ACC112 (cell line): ENCODE measurements around the gene SOX15.
"Not testable (repeated sequence)": the region's sequence is repeated elsewhere in the genome, so short reads cannot be mapped to it uniquely, and the experiment has no call there.

ENCODE experiments used
- H2AFZ ChIP-seq: fragments of 200-600 bp; sonication (generic); one replicate; pipeline ENCODE4 v1.6.0; 2017; ENCODE audit warnings: antibody characterized with exemption, low read length; ENCODE audit not compliant: unreplicated experiment
- H3K27ac ChIP-seq: fragments of 200-600 bp; sonication (generic); 2 replicates; pipeline ENCODE4 v1.5.1; 2014; ENCODE audit warnings: low read depth, mild to moderate bottlenecking, antibody characterized with exemption, low read length, moderate library complexity
- H3K27me3 ChIP-seq: fragments of 200-600 bp; sonication (generic); 2 replicates; pipeline ENCODE4 v1.6.1; 2014; ENCODE audit warnings: mild to moderate bottlenecking, antibody characterized with exemption, low read length, moderate library complexity, mixed read lengths; ENCODE audit not compliant: insufficient read depth
- H3K36me3 ChIP-seq: fragments of 200-600 bp; sonication (generic); 2 replicates; pipeline ENCODE4 v1.6.1; 2016; ENCODE audit warnings: mild to moderate bottlenecking, antibody characterized with exemption, low read length, moderate library complexity, mixed read lengths; ENCODE audit not compliant: insufficient read depth
- H3K4me1 ChIP-seq: fragments of 200-600 bp; sonication (generic); one replicate; pipeline ENCODE4 v1.6.1; 2016; ENCODE audit warnings: low read length, mixed read lengths; ENCODE audit not compliant: insufficient read depth, unreplicated experiment, control insufficient read depth
- H3K4me3 ChIP-seq: fragments of 200-600 bp; sonication (generic); 2 replicates; pipeline ENCODE4 v1.5.1; 2014; ENCODE audit warnings: mild to moderate bottlenecking, low read depth, low read length
- H3K79me2 ChIP-seq: fragments of 200-600 bp; sonication (generic); one replicate; pipeline ENCODE4 v1.6.0; 2016; ENCODE audit warnings: low read length; ENCODE audit not compliant: control insufficient read depth, unreplicated experiment, insufficient read depth

The SOX15 gene

GRCh38 chr17:7626307-7626706 lies 36.4 kb upstream of the SOX15 start:
- Histone ChIP-seq H2AFZ (no peak overlapping the region), H3K27ac (no peak overlapping the region), H3K36me3 (no peaks in the 10 kb centered on the region), H3K4me3 (peak overlapping the region; percentile 100), H3K79me2 (peaks cover 9% of the 10 kb centered on the region), H3K27me3 (no peaks in the 10 kb centered on the region), H3K4me1 (no peaks in the 10 kb centered on the region)

- H3K4me1 ChIP-seq, H3K36me3 ChIP-seq, H3K79me2 ChIP-seq, H3K27ac ChIP-seq, H3K4me3 ChIP-seq, H2AFZ ChIP-seq, H3K27me3 ChIP-seq: not testable (repeated sequence)
Measured at GRCh38 chr17:7625749-7626148, 35.9 kb upstream of the SOX15 start.

GRCh38 chr17:7623661-7624060 lies 33.8 kb upstream of the SOX15 start:
- Histone ChIP-seq H3K4me3 (no peak overlapping the region), H2AFZ (no peak overlapping the region), H3K79me2 (peaks cover 9% of the 10 kb centered on the region), H3K27me3 (no peaks in the 10 kb centered on the region), H3K4me1 (no peaks in the 10 kb centered on the region), H3K36me3 (no peaks in the 10 kb centered on the region), H3K27ac (no peak overlapping the region)

- H3K36me3 ChIP-seq = no peaks in the 10 kb centered on the region
- H2AFZ ChIP-seq = no peak overlapping the region
- H3K27ac ChIP-seq = no peak overlapping the region
- no peaks in the 10 kb centered on the region for H3K4me1 ChIP-seq
- H3K79me2 ChIP-seq = no peaks in the 10 kb centered on the region
- no peak overlapping the region for H3K4me3 ChIP-seq
- no peaks in the 10 kb centered on the region for H3K27me3 ChIP-seq
Measured at GRCh38 chr17:7620835-7621234, 30.9 kb upstream of the SOX15 start.

GRCh38 chr17:7618608-7619007 lies 28.7 kb upstream of the SOX15 start:
- H3K27ac ChIP-seq = no peak overlapping the region
- H3K4me3 ChIP-seq = no peak overlapping the region
- H3K27me3 ChIP-seq = no peaks in the 10 kb centered on the region
- no peak overlapping the region for H2AFZ ChIP-seq
- H3K79me2 ChIP-seq = peaks cover 8% of the 10 kb centered on the region
- no peaks in the 10 kb centered on the region for H3K36me3 ChIP-seq
- peaks cover 2% of the 10 kb centered on the region for H3K4me1 ChIP-seq

- H2AFZ ChIP-seq = peak overlapping the region; percentile 88
- H3K79me2 ChIP-seq = peaks cover 39% of the 10 kb centered on the region
- H3K4me1 ChIP-seq = peaks cover 23% of the 10 kb centered on the region
- H3K36me3 ChIP-seq = peaks cover 12% of the 10 kb centered on the region; the same call in 1 of the 2 replicates
- H3K4me3 ChIP-seq = peak overlapping the region; percentile 73
- H3K27ac ChIP-seq = no peak overlapping the region
- H3K27me3 ChIP-seq = no peaks in the 10 kb centered on the region
Measured at GRCh38 chr17:7615265-7615747, 25.4 kb upstream of the SOX15 start.

GRCh38 chr17:7614425-7615264 lies 24.8 kb upstream of the SOX15 start, which contains the start of gene FXR2:
Gene FXR2 (minus strand): TSS chr17:7614897. CDS start chr17:7614532, 365 bp downstream.
- Histone ChIP-seq H3K4me1 (peaks cover 23% of the 10 kb centered on the region), H3K79me2 (peaks cover 43% of the 10 kb centered on the region), H3K27me3 (no peaks in the 10 kb centered on the region), H3K4me3 (peak within 1 kb of the TSS; percentile 98), H3K27ac (peak within 1 kb of the TSS; percentile 48), H3K36me3 (peaks cover 12% of the 10 kb centered on the region; the same call in 1 of the 2 replicates), H2AFZ (peak within 1 kb of the TSS; percentile 88)

- H3K4me1 ChIP-seq = peaks cover 23% of the 10 kb centered on the region
- H3K27me3 ChIP-seq = no peaks in the 10 kb centered on the region
- peaks cover 50% of the 10 kb centered on the region for H3K79me2 ChIP-seq
- H3K27ac ChIP-seq = peak overlapping the region; percentile 48
- H3K36me3 ChIP-seq = peaks cover 12% of the 10 kb centered on the region; the same call in 1 of the 2 replicates
- H2AFZ ChIP-seq = peak overlapping the region; percentile 59
- H3K4me3 ChIP-seq = peak overlapping the region; percentile 98
Measured at GRCh38 chr17:7613769-7614424, 24.0 kb upstream of the SOX15 start.

- peak overlapping the region; percentile 98 for H3K4me3 ChIP-seq
- no peak overlapping the region for H2AFZ ChIP-seq
- peaks cover 23% of the 10 kb centered on the region for H3K4me1 ChIP-seq
- peaks cover 15% of the 10 kb centered on the region; the same call in 1 of the 2 replicates for H3K36me3 ChIP-seq
- peaks cover 56% of the 10 kb centered on the region for H3K79me2 ChIP-seq
- H3K27me3 ChIP-seq = no peaks in the 10 kb centered on the region
- H3K27ac ChIP-seq = peak overlapping the region; percentile 38
Measured at GRCh38 chr17:7612294-7612640, 22.4 kb upstream of the SOX15 start.

- H3K27ac ChIP-seq = peak overlapping the region; percentile 38
- H3K4me1 ChIP-seq = peaks cover 23% of the 10 kb centered on the region
- H3K79me2 ChIP-seq = peaks cover 56% of the 10 kb centered on the region
- H3K36me3 ChIP-seq = peaks cover 15% of the 10 kb centered on the region; the same call in 1 of the 2 replicates
- H3K27me3 ChIP-seq = no peaks in the 10 kb centered on the region
- peak overlapping the region; percentile 98 for H3K4me3 ChIP-seq
- H2AFZ ChIP-seq = no peak overlapping the region
Measured at GRCh38 chr17:7611635-7612293, 21.9 kb upstream of the SOX15 start.
